Measurements from ENCODE around the gene EOGT.

GRCh38 chr3:68984011-68984530, 29.4 kb downstream of the EOGT start:
- TF ChIP-seq CTCF (IDR thresholded peaks at IDR 0.05; ENCODE audit: low read depth, low read length) (no peak), POLR2A (IDR thresholded peaks at IDR 0.05; ENCODE audit: extremely low read depth, insufficient read length) (no peak)
